ENCODE results near the gene GIMAP8. TPM values are rescaled to one million over a fixed set of nuclear protein-coding genes. Genes with fewer than 3 reads are reported as not detected.
A peak's percentile ranks its signal among the peaks of the same experiment; 100 is the strongest.

Gene GIMAP8
- total and polyA plus RNA-seq, 4 donors, result 3.9 to 8.8 (median 4.4) TPM

GRCh38 chr7:150435390-150436073 lies 14.9 kb upstream of the GIMAP8 start:
- Histone ChIP-seq H3K4me1 (ENCODE audit: control insufficient read depth, insufficient read depth, low read length) (no peaks in the 10 kb centered on the region), H3K9me3 (ENCODE audit: control insufficient read depth, insufficient read depth, low read length) (no peaks in the 10 kb centered on the region), H3K27ac (ENCODE audit: low read depth, low read length) (no peak overlapping the region), H3K27me3 (ENCODE audit: control insufficient read depth, insufficient read depth, low read length) (no peaks in the 10 kb centered on the region), H3K4me3 (ENCODE audit: low read depth, low read length) (no peak overlapping the region), H3K36me3 (ENCODE audit: control insufficient read depth, insufficient read depth, low read length) (no peaks in the 10 kb centered on the region)
- 74% methylated on average over 4 of the region's 8 CpGs for WGBS (ENCODE audit: insufficient coverage)
- no peak for DNase-seq (ENCODE audit: low read depth in 4 of 6, low spot score in 6 of 6)

GRCh38 chr7:150439967-150440366 lies 10.5 kb upstream of the GIMAP8 start:
- Histone ChIP-seq H3K36me3 (ENCODE audit: control insufficient read depth, insufficient read depth, low read length) (no peaks in the 10 kb centered on the region), H3K27me3 (ENCODE audit: control insufficient read depth, insufficient read depth, low read length) (no peaks in the 10 kb centered on the region), H3K9me3 (ENCODE audit: control insufficient read depth, insufficient read depth, low read length) (peaks cover 3% of the 10 kb centered on the region), H3K27ac (ENCODE audit: low read depth, low read length) (no peak overlapping the region), H3K4me3 (ENCODE audit: low read depth, low read length) (no peak overlapping the region), H3K4me1 (ENCODE audit: control insufficient read depth, insufficient read depth, low read length) (no peaks in the 10 kb centered on the region)
- DNase-seq (ENCODE audit: low read depth in 4 of 6, low spot score in 6 of 6), result no peak
- no CpG with 5 or more reads among the region's 2 CpGs for WGBS (ENCODE audit: insufficient coverage)

- Histone ChIP-seq H3K4me1 (ENCODE audit: control insufficient read depth, insufficient read depth, low read length) (no peaks in the 10 kb centered on the region), H3K9me3 (ENCODE audit: control insufficient read depth, insufficient read depth, low read length) (peaks cover 3% of the 10 kb centered on the region), H3K27ac (ENCODE audit: low read depth, low read length) (no peak overlapping the region), H3K36me3 (ENCODE audit: control insufficient read depth, insufficient read depth, low read length) (no peaks in the 10 kb centered on the region), H3K4me3 (ENCODE audit: low read depth, low read length) (no peak overlapping the region), H3K27me3 (ENCODE audit: control insufficient read depth, insufficient read depth, low read length) (no peaks in the 10 kb centered on the region)
- DNase-seq (ENCODE audit: low read depth in 4 of 6, low spot score in 6 of 6), result no peak
These were observed 8.9 kb upstream of the GIMAP8 start for GRCh38 chr7:150441524-150441923.

- Histone ChIP-seq H3K36me3 (ENCODE audit: control insufficient read depth, insufficient read depth, low read length) (no peaks in the 10 kb centered on the region), H3K9me3 (ENCODE audit: control insufficient read depth, insufficient read depth, low read length) (peaks cover 3% of the 10 kb centered on the region), H3K4me3 (ENCODE audit: low read depth, low read length) (no peak overlapping the region), H3K27me3 (ENCODE audit: control insufficient read depth, insufficient read depth, low read length) (no peaks in the 10 kb centered on the region), H3K4me1 (ENCODE audit: control insufficient read depth, insufficient read depth, low read length) (no peaks in the 10 kb centered on the region), H3K27ac (ENCODE audit: low read depth, low read length) (no peak overlapping the region)
- 98% methylated on average over 20 of the region's 20 CpGs for WGBS (ENCODE audit: insufficient coverage)
- DNase-seq (ENCODE audit: low read depth in 4 of 6, low spot score in 6 of 6), result no peak
These were observed 7.6 kb upstream of the GIMAP8 start for GRCh38 chr7:150442811-150443210.

- 86% methylated on average over 15 of the region's 18 CpGs for WGBS (ENCODE audit: insufficient coverage)
- H3K36me3 ChIP-seq (ENCODE audit: control insufficient read depth, insufficient read depth, low read length), result no peaks in the 10 kb centered on the region
- no peak overlapping the region for H3K27ac ChIP-seq (ENCODE audit: low read depth, low read length)
- peaks cover 3% of the 10 kb centered on the region for H3K4me1 ChIP-seq (ENCODE audit: control insufficient read depth, insufficient read depth, low read length)
- no peak overlapping the region for H3K4me3 ChIP-seq (ENCODE audit: low read depth, low read length)
- no peak for DNase-seq (ENCODE audit: low read depth in 4 of 6, low spot score in 6 of 6)
- H3K27me3 ChIP-seq (ENCODE audit: control insufficient read depth, insufficient read depth, low read length), result no peaks in the 10 kb centered on the region
- H3K9me3 ChIP-seq (ENCODE audit: control insufficient read depth, insufficient read depth, low read length), result peaks cover 3% of the 10 kb centered on the region
These were observed 6.5 kb upstream of the GIMAP8 start for GRCh38 chr7:150443793-150444540.

GRCh38 chr7:150444674-150445365 lies 5.6 kb upstream of the GIMAP8 start:
- Histone ChIP-seq H3K4me3 (ENCODE audit: low read depth, low read length) (no peak overlapping the region), H3K4me1 (ENCODE audit: control insufficient read depth, insufficient read depth, low read length) (peaks cover 3% of the 10 kb centered on the region), H3K27me3 (ENCODE audit: control insufficient read depth, insufficient read depth, low read length) (no peaks in the 10 kb centered on the region), H3K9me3 (ENCODE audit: control insufficient read depth, insufficient read depth, low read length) (peaks cover 3% of the 10 kb centered on the region), H3K36me3 (ENCODE audit: control insufficient read depth, insufficient read depth, low read length) (no peaks in the 10 kb centered on the region), H3K27ac (ENCODE audit: low read depth, low read length) (no peak overlapping the region)
- WGBS (ENCODE audit: insufficient coverage), result 78% methylated on average over 7 of the region's 7 CpGs
- no peak for DNase-seq (ENCODE audit: low read depth in 4 of 6, low spot score in 6 of 6)

- Histone ChIP-seq H3K36me3 (ENCODE audit: control insufficient read depth, insufficient read depth, low read length) (no peaks in the 10 kb centered on the region), H3K27ac (ENCODE audit: low read depth, low read length) (no peak overlapping the region), H3K9me3 (ENCODE audit: control insufficient read depth, insufficient read depth, low read length) (peaks cover 3% of the 10 kb centered on the region), H3K27me3 (ENCODE audit: control insufficient read depth, insufficient read depth, low read length) (no peaks in the 10 kb centered on the region), H3K4me1 (ENCODE audit: control insufficient read depth, insufficient read depth, low read length) (peaks cover 8% of the 10 kb centered on the region), H3K4me3 (ENCODE audit: low read depth, low read length) (no peak overlapping the region)
- WGBS (ENCODE audit: insufficient coverage), result 94% methylated on average over 2 of the region's 2 CpGs
- no peak for DNase-seq (ENCODE audit: low read depth in 4 of 6, low spot score in 6 of 6)
These were observed 4.0 kb upstream of the GIMAP8 start for GRCh38 chr7:150446288-150446938.

- 78% methylated on average over 31 of the region's 32 CpGs for WGBS (ENCODE audit: insufficient coverage)
- H3K9me3 ChIP-seq (ENCODE audit: control insufficient read depth, insufficient read depth, low read length), result no peaks in the 10 kb centered on the region
- H3K4me3 ChIP-seq (ENCODE audit: low read depth, low read length), result no peak overlapping the region
- H3K36me3 ChIP-seq (ENCODE audit: control insufficient read depth, insufficient read depth, low read length), result no peaks in the 10 kb centered on the region
- H3K27me3 ChIP-seq (ENCODE audit: control insufficient read depth, insufficient read depth, low read length), result no peaks in the 10 kb centered on the region
- no peak for DNase-seq (ENCODE audit: low read depth in 4 of 6, low spot score in 6 of 6)
- peaks cover 13% of the 10 kb centered on the region for H3K4me1 ChIP-seq (ENCODE audit: control insufficient read depth, insufficient read depth, low read length)
- no peak overlapping the region for H3K27ac ChIP-seq (ENCODE audit: low read depth, low read length)
These were observed 2.3 kb upstream of the GIMAP8 start for GRCh38 chr7:150447966-150448788.

- 0% methylated on average over 4 of the region's 6 CpGs for WGBS (ENCODE audit: insufficient coverage)
- Histone ChIP-seq H3K4me3 (ENCODE audit: low read depth, low read length) (no peak overlapping the region), H3K9me3 (ENCODE audit: control insufficient read depth, insufficient read depth, low read length) (no peaks in the 10 kb centered on the region), H3K36me3 (ENCODE audit: control insufficient read depth, insufficient read depth, low read length) (no peaks in the 10 kb centered on the region), H3K27ac (ENCODE audit: low read depth, low read length) (no peak overlapping the region), H3K27me3 (ENCODE audit: control insufficient read depth, insufficient read depth, low read length) (no peaks in the 10 kb centered on the region), H3K4me1 (ENCODE audit: control insufficient read depth, insufficient read depth, low read length) (peaks cover 13% of the 10 kb centered on the region)
- peak; percentile 35 to 92 (median 56) for DNase-seq (ENCODE audit: low read depth in 4 of 6, low spot score in 6 of 6)
These were observed 1.7 kb upstream of the GIMAP8 start for GRCh38 chr7:150448789-150449147.
